Measurements from ENCODE around the gene ABCC9. TPM values are rescaled to one million over a fixed set of nuclear protein-coding genes. Genes with fewer than 3 reads are reported as not detected.
A peak's percentile ranks its signal among the peaks of the same experiment; 100 is the strongest.

The ABCC9 gene
- total RNA-seq, 4 donors from 2014 or later = 76.1 to 140 (median 118) TPM

DNA sequence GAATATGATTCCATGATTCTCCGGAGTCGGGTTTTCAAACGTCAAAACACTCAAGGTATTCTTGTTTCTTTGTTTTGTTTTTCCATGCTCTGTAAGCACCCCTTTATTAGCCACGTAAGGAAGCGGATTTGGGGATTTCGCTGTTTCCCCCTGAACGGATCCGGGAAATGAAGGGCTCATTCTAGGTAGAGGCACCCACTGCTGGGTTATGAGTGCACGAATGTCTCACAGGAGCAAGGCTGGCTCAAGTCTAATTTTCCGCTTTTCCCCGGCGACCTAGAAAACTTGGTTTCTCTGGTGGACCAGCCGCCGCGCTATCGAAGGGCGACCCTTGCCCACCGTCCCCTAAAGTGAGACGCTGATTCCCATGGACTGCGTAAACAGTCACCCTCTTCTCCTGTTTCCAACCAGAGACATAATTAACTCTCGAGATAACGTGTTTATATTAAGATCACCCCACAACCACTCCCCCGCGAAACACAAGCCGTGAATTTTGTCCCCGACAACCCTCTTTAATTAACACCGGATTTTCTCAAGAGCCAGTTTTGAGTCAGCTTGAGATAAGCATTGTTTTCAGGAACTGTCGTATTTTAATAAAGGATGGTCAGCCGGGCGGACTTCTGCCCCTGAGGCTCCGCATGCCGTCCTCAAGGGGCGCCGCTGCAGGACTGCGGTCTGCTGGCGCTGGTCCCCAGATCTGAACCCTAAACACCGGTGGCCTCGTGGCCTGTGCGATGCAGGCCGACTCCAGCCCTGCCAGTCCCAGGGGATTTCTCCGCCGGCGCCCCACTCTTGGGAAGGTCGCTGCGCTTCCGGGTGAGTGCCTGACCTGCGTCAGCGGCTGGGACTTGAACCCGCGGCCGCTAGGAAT, 515 bp upstream of the ABCC9 start:
- TF ChIP-seq, protein P1, sequence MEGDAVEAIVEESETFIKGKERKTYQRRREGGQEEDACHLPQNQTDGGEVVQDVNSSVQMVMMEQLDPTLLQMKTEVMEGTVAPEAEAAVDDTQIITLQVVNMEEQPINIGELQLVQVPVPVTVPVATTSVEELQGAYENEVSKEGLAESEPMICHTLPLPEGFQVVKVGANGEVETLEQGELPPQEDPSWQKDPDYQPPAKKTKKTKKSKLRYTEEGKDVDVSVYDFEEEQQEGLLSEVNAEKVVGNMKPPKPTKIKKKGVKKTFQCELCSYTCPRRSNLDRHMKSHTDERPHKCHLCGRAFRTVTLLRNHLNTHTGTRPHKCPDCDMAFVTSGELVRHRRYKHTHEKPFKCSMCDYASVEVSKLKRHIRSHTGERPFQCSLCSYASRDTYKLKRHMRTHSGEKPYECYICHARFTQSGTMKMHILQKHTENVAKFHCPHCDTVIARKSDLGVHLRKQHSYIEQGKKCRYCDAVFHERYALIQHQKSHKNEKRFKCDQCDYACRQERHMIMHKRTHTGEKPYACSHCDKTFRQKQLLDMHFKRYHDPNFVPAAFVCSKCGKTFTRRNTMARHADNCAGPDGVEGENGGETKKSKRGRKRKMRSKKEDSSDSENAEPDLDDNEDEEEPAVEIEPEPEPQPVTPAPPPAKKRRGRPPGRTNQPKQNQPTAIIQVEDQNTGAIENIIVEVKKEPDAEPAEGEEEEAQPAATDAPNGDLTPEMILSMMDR (IDR thresholded peaks at IDR 0.05 in 4 of 5, conservative IDR thresholded peaks at IDR 0.05 in 1 of 5) = peak; percentile 43 to 82 (median 70)
- peak in 1 of 2 donors; percentile 8 for TF ChIP-seq POLR2A (IDR thresholded peaks at IDR 0.05)
- Histone ChIP-seq H3K4me1 (peaks cover 25 to 34% of the 10 kb centered on the region in 2 donors), H3K27ac (peak overlapping the region; percentile 91 to 97 (median 93)), H3K9me3 (peaks cover 0 to 5% (median 0%) of the 10 kb centered on the region in 3 donors), H3K36me3 (peaks cover 0 to 4% of the 10 kb centered on the region in 2 donors), H3K27me3 (no peaks in the 10 kb centered on the region), H3K4me3 (peak overlapping the region; percentile 61 to 78 (median 70))
- peak; percentile 53 to 68 for DNase-seq
- peak; percentile 57 to 68 for ATAC-seq
- in situ Hi-C loops (cut with MboI; ENCODE audit: low sequenced_read_pairs in 4 of 4) = no loop called here
- intact Hi-C loops (cut with DNase I; ENCODE audit: low total_unique reads) = loop anchor here (2.0 to 5.0 kb wide), 5 partner anchors 46 to 244 kb away; no protein-coding TSS in a partner anchor

DNA sequence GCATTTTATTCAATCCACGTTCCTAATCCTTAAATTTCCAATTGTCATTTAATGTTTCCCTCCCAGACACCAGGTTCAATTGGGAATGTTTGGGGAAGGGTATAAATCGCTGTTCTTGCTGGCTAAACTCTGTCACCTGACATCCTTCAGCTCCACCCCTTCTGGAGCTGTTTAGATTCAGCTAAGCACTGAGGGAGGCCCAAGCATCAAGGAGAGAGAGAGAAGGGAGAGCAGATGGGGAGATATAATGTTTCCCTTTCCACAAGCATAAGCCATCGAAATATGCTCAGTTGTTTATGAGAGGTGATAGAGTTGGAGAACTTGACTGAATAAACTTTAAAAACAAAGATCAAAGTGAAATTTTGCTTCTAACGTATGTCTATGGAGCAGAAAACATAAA, 1.8 kb downstream of the ABCC9 start:
- H3K9me3 ChIP-seq = no peaks in the 10 kb centered on the region
- H3K27me3 ChIP-seq = no peaks in the 10 kb centered on the region
- in situ Hi-C loops (cut with MboI; ENCODE audit: low sequenced_read_pairs in 4 of 4) = no loop called here
- H3K4me1 ChIP-seq = peaks cover 25 to 34% of the 10 kb centered on the region in 2 donors
- H3K27ac ChIP-seq = peak overlapping the region; percentile 91 to 97 (median 93)
- DNase-seq = peak in 1 of 2 donors; percentile 19
- peak overlapping the region; percentile 61 to 78 (median 70) for H3K4me3 ChIP-seq
- H3K36me3 ChIP-seq = peaks cover 0 to 27% of the 10 kb centered on the region in 2 donors
- TF ChIP-seq, protein P1 (IDR thresholded peaks at IDR 0.05 in 4 of 5, conservative IDR thresholded peaks at IDR 0.05 in 1 of 5) = no peak
- peak in 1 of 2 donors; percentile 52 for TF ChIP-seq POLR2A (IDR thresholded peaks at IDR 0.05)
- ATAC-seq = peak; percentile 26 to 47
- intact Hi-C loops (cut with DNase I; ENCODE audit: low total_unique reads) = no loop called here

DNA sequence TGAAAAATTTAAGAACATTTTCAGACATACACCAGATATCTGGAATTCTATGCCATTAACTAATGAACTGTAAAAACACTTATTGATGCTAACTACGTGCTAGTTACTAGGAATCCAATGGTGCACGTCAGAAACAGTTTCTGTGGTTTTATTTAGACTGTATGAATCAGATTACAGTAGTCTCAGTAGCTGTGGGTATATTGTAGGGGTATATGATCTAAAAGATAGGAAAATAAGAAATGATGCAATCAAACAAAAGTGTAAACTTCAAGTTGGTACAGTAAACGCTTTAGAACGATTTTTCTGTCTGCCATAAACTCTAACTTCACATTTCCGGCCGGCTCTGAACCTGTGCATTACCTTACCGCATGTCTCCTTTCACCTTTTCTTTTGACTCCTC, 2.3 kb downstream of the ABCC9 start:
- no peak for TF ChIP-seq POLR2A (IDR thresholded peaks at IDR 0.05)
- TF ChIP-seq, protein P1 (IDR thresholded peaks at IDR 0.05 in 4 of 5, conservative IDR thresholded peaks at IDR 0.05 in 1 of 5) = no peak
- DNase-seq (no peak), ATAC-seq (no peak)
- Histone ChIP-seq H3K36me3 (peaks cover 0 to 33% of the 10 kb centered on the region in 2 donors), H3K27me3 (no peaks in the 10 kb centered on the region), H3K27ac (peak overlapping the region; percentile 91 to 97 (median 93)), H3K9me3 (no peaks in the 10 kb centered on the region), H3K4me3 (peak overlapping the region; percentile 61 to 78 (median 70)), H3K4me1 (peaks cover 25 to 34% of the 10 kb centered on the region in 2 donors)
- in situ Hi-C loops (cut with MboI; ENCODE audit: low sequenced_read_pairs in 4 of 4) = no loop called here
- intact Hi-C loops (cut with DNase I; ENCODE audit: low total_unique reads) = no loop called here

DNA sequence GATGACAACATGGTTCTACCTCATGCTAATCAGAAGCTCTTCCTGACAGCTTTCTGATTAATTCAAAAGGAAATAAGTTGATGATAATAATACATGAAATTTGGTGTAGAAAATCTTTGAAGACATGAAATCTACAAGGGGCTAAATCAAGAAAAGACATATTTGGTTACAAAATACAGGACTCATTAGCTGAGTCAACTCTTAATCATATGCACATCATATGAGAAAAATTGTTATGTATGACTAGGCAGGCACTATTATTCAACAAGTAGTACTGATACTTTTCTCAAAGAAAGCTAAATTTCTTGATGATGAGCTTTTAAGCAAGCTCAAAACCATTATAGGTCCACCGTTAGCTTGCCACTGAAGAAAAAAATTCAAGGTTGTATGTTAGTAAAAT, 7.1 kb downstream of the ABCC9 start:
- Histone ChIP-seq H3K9me3 (no peaks in the 10 kb centered on the region), H3K4me1 (peaks cover 19 to 20% of the 10 kb centered on the region in 2 donors), H3K27me3 (no peaks in the 10 kb centered on the region), H3K4me3 (no peak overlapping the region), H3K36me3 (peaks cover 0 to 59% of the 10 kb centered on the region in 2 donors), H3K27ac (peak overlapping the region; percentile 1 to 27 (median 24))
- TF ChIP-seq, protein P1 (IDR thresholded peaks at IDR 0.05 in 4 of 5, conservative IDR thresholded peaks at IDR 0.05 in 1 of 5) = no peak
- no peak for TF ChIP-seq POLR2A (IDR thresholded peaks at IDR 0.05)
- ATAC-seq = no peak
- DNase-seq = no peak
- in situ Hi-C loops (cut with MboI; ENCODE audit: low sequenced_read_pairs in 4 of 4) = no loop called here
- intact Hi-C loops (cut with DNase I; ENCODE audit: low total_unique reads) = no loop called here
